CD4-positive, alpha-beta T cell (primary cell): ENCODE data around the gene C20orf141. TPM values are rescaled to one million over a fixed set of nuclear protein-coding genes. Genes with fewer than 3 reads are reported as not detected.

Source experiments
- ATAC-seq: fragments of 200-7000 bp; cut with Tn5 transposase; one replicate; pipeline ENCODE4 v1.10.0; 2022; ENCODE audit warnings: mild to moderate bottlenecking; ENCODE audit not compliant: poor library complexity
- CTCF ChIA-PET: fragments of 350-600 bp; sonication (Branson Sonifier 250); formaldehyde crosslinking; loops from one replicate; lab custom pipeline; 2021; ENCODE audit warnings: antibody characterized with exemption, inconsistent platforms; lab: Charles Lee
- POLR2A ChIA-PET: fragments of 350-600 bp; sonication (Branson Sonifier 250); formaldehyde crosslinking; loops from one replicate; lab custom pipeline; 2021; ENCODE audit warnings: antibody characterized with exemption, inconsistent platforms; lab: Charles Lee
- DNase-seq, 14 experiments: peaks; one replicate each; pipeline ENCODE4 v3.0.0-alpha.2; 2013 to 2020; ENCODE audit warnings: mixed read lengths in 2 of 14
- H3K27ac ChIP-seq, 2 donors: one replicate each; pipeline versions ENCODE4 v1.5.1 to v1.7.0; 2013; ENCODE audit warnings: low read length in 2 of 2, low read depth in 1 of 2, mild to moderate bottlenecking in 1 of 2
- H3K27me3 ChIP-seq, 2 experiments: 1 replicate in 1 of 2; 2 replicates in 1 of 2; pipeline versions ENCODE4 v1.6.1 to v1.7.0; 2013; ENCODE audit warnings: low read length in 2 of 2, control low read depth in 1 of 2, mild to moderate bottlenecking in 1 of 2, moderate library complexity in 1 of 2; ENCODE audit not compliant: insufficient read depth in 2 of 2, control insufficient read depth in 1 of 2
- H3K36me3 ChIP-seq: one replicate; pipeline ENCODE4 v1.6.1; 2013; ENCODE audit warnings: low read length, control low read depth; ENCODE audit not compliant: insufficient read depth
- H3K4me1 ChIP-seq: one replicate; pipeline ENCODE4 v1.6.1; 2013; ENCODE audit warnings: low read length, control low read depth; ENCODE audit not compliant: insufficient read depth
- H3K4me3 ChIP-seq: one replicate; pipeline ENCODE4 v1.5.1; 2013; ENCODE audit warnings: mild to moderate bottlenecking, low read length, moderate library complexity
- H3K9me3 ChIP-seq, 2 experiments: 1 replicate in 1 of 2; 2 replicates in 1 of 2; pipeline versions ENCODE4 v1.6.1 to v1.7.0; 2013; ENCODE audit warnings: low read length in 2 of 2, mild to moderate bottlenecking in 2 of 2, control low read depth in 1 of 2, moderate library complexity in 1 of 2; ENCODE audit not compliant: control insufficient read depth in 1 of 2, insufficient read depth in 1 of 2
- H3K27ac Mint-ChIP-seq: one replicate; pipeline ENCODE4 v1.8.0; 2020; ENCODE audit warnings: mixed read lengths
- H3K27me3 Mint-ChIP-seq: one replicate; pipeline ENCODE4 v1.8.0; 2021; ENCODE audit warnings: mixed read lengths
- H3K36me3 Mint-ChIP-seq: one replicate; pipeline ENCODE4 v1.8.0; 2021; ENCODE audit warnings: low read depth, mixed read lengths
- H3K4me1 Mint-ChIP-seq: one replicate; pipeline ENCODE4 v1.8.0; 2021; ENCODE audit warnings: low read depth, mixed read lengths
- H3K4me3 Mint-ChIP-seq: one replicate; pipeline ENCODE4 v1.8.0; 2020; ENCODE audit warnings: mild to moderate bottlenecking, mixed read lengths
- H3K9me3 Mint-ChIP-seq: one replicate; pipeline ENCODE4 v1.8.0; 2020; ENCODE audit warnings: mixed read lengths
- CTCF ChIP-seq: fragments of 200-600 bp; IDR thresholded peaks from one replicate; pipeline ENCODE4 v1.8.0; 2022; ENCODE audit warnings: antibody characterized with exemption, mild to moderate bottlenecking
- intact Hi-C, 2 experiments: fragments of 100-400 bp; cut with DNase I in 1 of 2; cut with micrococcal nuclease in 1 of 2; formaldehyde crosslinking; loops; one replicate each; pipeline versions ENCODE4 v1.15.1 to v1.9.0; 2023 to 2025; cut with DNase I, micrococcal nuclease
- total RNA-seq, 174 experiments: library from RNA in 2 of 174; stranded (reverse) in 2 of 174; gene quantifications; one replicate each; pipeline ENCODE4 v1.2.3 and lab custom pipeline; 2021 to 2026

Gene C20orf141
- total RNA-seq, 2 experiments from 2014 or later: not detected

GRCh38 chr20:2801286-2801728 lies 13.5 kb upstream of the C20orf141 start:
- ATAC-seq (no peak), DNase-seq (no peak)
- Histone ChIP-seq H3K4me1 (peaks cover 25% of the 10 kb centered on the region), H3K4me3 (no peak overlapping the region), H3K9me3 (peaks cover 0 to 19% of the 10 kb centered on the region in 2 experiments), H3K27ac (no peak overlapping the region), H3K27me3 (peaks cover 61 to 67% of the 10 kb centered on the region in 2 experiments), H3K36me3 (no peaks in the 10 kb centered on the region)
- intact Hi-C loops: loop anchor here in 1 of 2 experiments (10.0 kb wide), 1 partner anchor 1183 kb away; no protein-coding TSS in a partner anchor
- no peak for TF ChIP-seq CTCF
- H3K36me3 Mint-ChIP-seq: no peaks in the 10 kb centered on the region
- ChIA-PET CTCF (no interaction called here), POLR2A (no interaction called here)
- H3K4me3 Mint-ChIP-seq: peak overlapping the region; percentile 87
- H3K27ac Mint-ChIP-seq: no peak overlapping the region
- H3K9me3 Mint-ChIP-seq: no peaks in the 10 kb centered on the region
- peaks cover 25% of the 10 kb centered on the region for H3K4me1 Mint-ChIP-seq
- H3K27me3 Mint-ChIP-seq: peaks cover 84% of the 10 kb centered on the region

GRCh38 chr20:2804041-2804828 lies 10.6 kb upstream of the C20orf141 start:
- Histone ChIP-seq H3K4me3 (no peak overlapping the region), H3K36me3 (no peaks in the 10 kb centered on the region), H3K27me3 (peaks cover 53 to 54% of the 10 kb centered on the region in 2 experiments), H3K27ac (no peak overlapping the region), H3K4me1 (peaks cover 21% of the 10 kb centered on the region), H3K9me3 (peaks cover 0 to 14% of the 10 kb centered on the region in 2 experiments)
- ATAC-seq (no peak), DNase-seq (no peak)
- ChIA-PET CTCF (no interaction called here), POLR2A (no interaction called here)
- peaks cover 19% of the 10 kb centered on the region for H3K4me1 Mint-ChIP-seq
- no peaks in the 10 kb centered on the region for H3K36me3 Mint-ChIP-seq
- H3K4me3 Mint-ChIP-seq: no peak overlapping the region
- no peak for TF ChIP-seq CTCF
- intact Hi-C loops: loop anchor here in 1 of 2 experiments (10.0 kb wide), 1 partner anchor 1181 kb away; no protein-coding TSS in a partner anchor
- H3K9me3 Mint-ChIP-seq: no peaks in the 10 kb centered on the region
- peaks cover 77% of the 10 kb centered on the region for H3K27me3 Mint-ChIP-seq
- no peak overlapping the region for H3K27ac Mint-ChIP-seq

- Mint-ChIP-seq H3K9me3 (no peaks in the 10 kb centered on the region), H3K27me3 (peaks cover 70% of the 10 kb centered on the region), H3K27ac (no peak overlapping the region), H3K4me1 (peaks cover 11% of the 10 kb centered on the region), H3K4me3 (no peak overlapping the region), H3K36me3 (no peaks in the 10 kb centered on the region)
- ATAC-seq (no peak), DNase-seq (no peak)
- intact Hi-C loops: loop anchor here in 1 of 2 experiments (10.0 kb wide), 1 partner anchor 1180 kb away; no protein-coding TSS in a partner anchor
- peaks cover 0 to 6% of the 10 kb centered on the region in 2 experiments for H3K9me3 ChIP-seq
- H3K36me3 ChIP-seq: no peaks in the 10 kb centered on the region
- ChIA-PET CTCF (no interaction called here), POLR2A (no interaction called here)
- H3K4me1 ChIP-seq: peaks cover 12% of the 10 kb centered on the region
- no peak overlapping the region for H3K27ac ChIP-seq
- H3K27me3 ChIP-seq: peaks cover 44 to 45% of the 10 kb centered on the region in 2 experiments
- H3K4me3 ChIP-seq: no peak overlapping the region
- TF ChIP-seq CTCF: no peak
Observed at GRCh38 chr20:2804852-2805688, 9.7 kb upstream of the C20orf141 start.
